ENCODE data around the gene TAS2R41.

- TF ChIP-seq POLR2A (IDR thresholded peaks at IDR 0.05; ENCODE audit: low read depth, low read length), result no peak
- no peak for TF ChIP-seq CTCF (conservative IDR thresholded peaks at IDR 0.05; ENCODE audit: low read depth, low read length)
- no peak for TF ChIP-seq MAFK (IDR thresholded peaks at IDR 0.05; ENCODE audit: low read depth, low read length)
- no peak for TF ChIP-seq RFX5 (IDR thresholded peaks at IDR 0.05; ENCODE audit: low read depth, low read length)
- TF ChIP-seq BHLHE40 (IDR thresholded peaks at IDR 0.05; ENCODE audit: low read depth, low read length), result no peak
- no peak for TF ChIP-seq SMC3 (IDR thresholded peaks at IDR 0.05; ENCODE audit: low read depth, low read length)
- TF ChIP-seq CEBPB (IDR thresholded peaks at IDR 0.05; ENCODE audit: low read depth, low read length), result no peak
- TF ChIP-seq RAD21 (IDR thresholded peaks at IDR 0.05; ENCODE audit: low read length), result no peak
- TF ChIP-seq MXI1 (IDR thresholded peaks at IDR 0.05; ENCODE audit: borderline replicate concordance, low read depth, low read length), result no peak
- no peak for TF ChIP-seq NFE2L2 (IDR thresholded peaks at IDR 0.05; ENCODE audit: low read depth, low read length)
- TF ChIP-seq USF2 (IDR thresholded peaks at IDR 0.05; ENCODE audit: low read depth, low read length), result no peak
- TF ChIP-seq FOS (IDR thresholded peaks at IDR 0.05; ENCODE audit: low read depth, low read length), result no peak
- TF ChIP-seq, protein P1, sequence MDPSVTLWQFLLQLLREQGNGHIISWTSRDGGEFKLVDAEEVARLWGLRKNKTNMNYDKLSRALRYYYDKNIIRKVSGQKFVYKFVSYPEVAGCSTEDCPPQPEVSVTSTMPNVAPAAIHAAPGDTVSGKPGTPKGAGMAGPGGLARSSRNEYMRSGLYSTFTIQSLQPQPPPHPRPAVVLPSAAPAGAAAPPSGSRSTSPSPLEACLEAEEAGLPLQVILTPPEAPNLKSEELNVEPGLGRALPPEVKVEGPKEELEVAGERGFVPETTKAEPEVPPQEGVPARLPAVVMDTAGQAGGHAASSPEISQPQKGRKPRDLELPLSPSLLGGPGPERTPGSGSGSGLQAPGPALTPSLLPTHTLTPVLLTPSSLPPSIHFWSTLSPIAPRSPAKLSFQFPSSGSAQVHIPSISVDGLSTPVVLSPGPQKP (IDR thresholded peaks at IDR 0.05; ENCODE audit: borderline replicate concordance, low read depth, low read length), result no peak
- no peak for TF ChIP-seq RCOR1 (IDR thresholded peaks at IDR 0.05; ENCODE audit: insufficient replicate concordance, low read length)
Observed at GRCh38 chr7:143507094-143507518, 29.4 kb downstream of the TAS2R41 start.

All from IMR-90 (cell line).